Fibroblast of skin of abdomen (primary cell): Measurements from ENCODE around the gene TRPM2.
"Not testable (repeated sequence)": the region's sequence is repeated elsewhere in the genome, so short reads cannot be mapped to it uniquely, and the experiment has no call there.

Source experiments
- DNase-seq: peaks from one replicate; pipeline ENCODE4 v3.0.0-alpha.2; 2013

TRPM2 gene

DNA sequence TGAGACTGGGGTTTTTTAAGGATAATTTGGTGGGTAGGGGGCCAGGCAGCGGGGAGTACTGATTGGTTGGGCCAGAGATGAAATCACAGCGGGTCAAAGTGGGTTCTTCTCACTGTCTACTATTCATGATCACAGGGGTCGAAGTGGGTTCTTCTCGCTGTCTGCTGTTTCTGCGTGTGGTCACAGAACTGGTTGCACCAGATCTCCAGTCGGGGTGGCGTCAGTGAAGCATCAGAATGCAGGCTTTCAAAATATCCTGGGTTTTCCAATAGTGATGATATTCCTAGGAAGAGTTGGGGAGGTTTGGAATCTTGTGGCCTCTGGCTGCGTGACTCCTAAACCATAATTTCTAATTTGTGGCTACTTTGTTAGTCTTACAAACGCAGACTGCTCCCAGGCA lies 45.1 kb downstream of the TRPM2 start:
- no peak for DNase-seq

DNA sequence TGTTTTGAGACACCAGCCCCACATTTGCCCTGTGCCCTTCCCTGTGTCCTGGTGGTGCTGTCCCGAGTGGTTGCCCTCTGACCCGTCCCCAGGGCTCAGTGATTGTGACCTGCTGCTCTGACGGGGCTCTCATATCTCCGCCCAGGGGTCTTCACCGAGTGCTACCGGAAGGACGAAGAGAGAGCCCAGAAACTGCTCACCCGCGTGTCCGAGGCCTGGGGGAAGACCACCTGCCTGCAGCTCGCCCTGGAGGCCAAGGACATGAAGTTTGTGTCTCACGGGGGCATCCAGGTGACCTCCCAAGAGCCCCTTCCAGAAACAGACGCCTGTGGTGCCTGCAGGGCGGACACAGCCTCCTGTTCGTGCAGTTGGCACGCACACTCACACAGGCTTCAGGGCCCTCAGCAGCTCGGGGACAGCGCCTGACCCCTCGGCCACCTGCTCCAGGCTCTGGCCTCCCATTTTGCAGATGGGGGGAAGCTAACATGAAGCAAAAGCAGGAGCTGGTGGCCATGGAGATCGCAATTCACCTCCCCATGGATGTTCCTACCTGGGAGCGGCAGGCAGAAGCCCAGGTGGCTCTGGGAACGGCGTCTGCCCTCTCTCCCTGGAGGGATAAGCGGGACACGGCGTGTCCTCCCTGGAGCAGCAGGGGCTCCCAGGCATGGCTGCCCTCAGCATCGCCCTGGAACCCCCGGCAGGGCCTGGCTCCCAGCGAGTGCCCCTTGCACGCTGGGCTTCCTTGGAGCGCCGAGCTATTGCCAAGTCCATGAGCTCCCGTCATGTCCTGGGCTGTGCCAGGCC lies 45.9 kb downstream of the TRPM2 start:
- no peak for DNase-seq

DNA sequence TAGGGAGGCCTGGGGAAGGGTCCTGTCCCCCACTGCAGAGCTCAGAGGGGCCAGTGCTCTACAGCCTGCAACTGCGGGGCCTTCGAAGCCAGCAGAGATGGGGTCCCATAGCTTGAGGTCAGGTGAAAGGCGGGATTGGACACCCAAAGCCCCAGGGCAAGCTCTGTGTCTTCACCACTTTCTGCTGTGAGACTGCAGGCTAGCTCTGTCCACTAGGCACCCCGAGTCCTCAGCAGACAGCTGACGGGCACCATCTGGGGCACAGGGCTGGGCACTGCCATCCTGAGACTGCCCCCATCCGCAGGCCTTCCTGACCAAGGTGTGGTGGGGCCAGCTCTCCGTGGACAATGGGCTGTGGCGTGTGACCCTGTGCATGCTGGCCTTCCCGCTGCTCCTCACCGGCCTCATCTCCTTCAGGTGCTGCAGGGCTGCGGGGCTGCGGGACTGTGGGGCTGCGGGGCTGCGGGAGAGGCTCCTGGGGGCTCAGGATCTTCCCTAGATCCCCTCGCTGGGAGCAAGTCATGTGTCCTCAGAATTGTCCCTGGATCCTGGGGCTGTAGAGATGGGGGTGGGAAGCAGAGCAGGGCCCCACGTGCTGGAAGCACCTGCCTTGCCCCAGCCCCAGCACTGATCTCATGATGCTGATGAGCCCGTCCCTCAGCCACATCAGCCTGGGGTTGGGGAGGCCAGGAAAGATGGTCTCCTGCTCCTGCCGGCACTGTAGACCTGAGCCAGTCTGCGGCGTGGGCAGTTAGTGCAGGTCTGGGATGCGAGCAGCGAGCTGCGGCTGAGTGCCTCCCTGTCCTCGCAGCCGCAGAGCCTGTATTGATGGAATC lies 46.8 kb downstream of the TRPM2 start:
- no peak for DNase-seq

DNA sequence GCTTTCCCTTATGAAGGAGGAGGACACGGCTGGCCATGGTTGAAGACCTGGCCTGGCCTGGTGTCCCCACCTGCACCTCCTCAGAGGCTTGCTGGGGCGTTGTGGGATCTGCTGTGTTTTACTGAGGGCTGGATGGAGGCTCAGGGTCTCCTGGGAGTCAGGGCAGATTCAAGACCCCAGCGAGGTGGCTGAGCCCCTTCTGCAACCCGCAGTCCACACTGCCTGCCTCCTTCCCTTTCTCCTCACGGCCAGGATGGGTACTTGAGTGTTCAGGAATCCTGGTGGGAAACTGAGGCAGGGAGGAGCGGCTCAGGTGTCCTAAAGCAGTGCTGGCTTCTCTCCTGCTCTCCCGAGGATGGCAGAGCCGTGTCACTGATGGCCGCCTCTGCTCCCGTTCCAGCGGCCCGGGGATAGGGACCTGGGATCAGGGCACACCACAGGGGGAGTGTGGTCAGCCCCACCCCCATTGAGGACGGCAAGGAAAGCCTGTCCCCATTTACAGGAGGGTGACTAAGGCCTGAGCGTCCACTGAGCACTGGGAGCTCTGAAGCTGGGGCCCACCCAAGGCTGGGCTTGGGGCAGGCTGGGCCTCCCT lies 47.5 kb downstream of the TRPM2 start:
- no peak for DNase-seq

DNA sequence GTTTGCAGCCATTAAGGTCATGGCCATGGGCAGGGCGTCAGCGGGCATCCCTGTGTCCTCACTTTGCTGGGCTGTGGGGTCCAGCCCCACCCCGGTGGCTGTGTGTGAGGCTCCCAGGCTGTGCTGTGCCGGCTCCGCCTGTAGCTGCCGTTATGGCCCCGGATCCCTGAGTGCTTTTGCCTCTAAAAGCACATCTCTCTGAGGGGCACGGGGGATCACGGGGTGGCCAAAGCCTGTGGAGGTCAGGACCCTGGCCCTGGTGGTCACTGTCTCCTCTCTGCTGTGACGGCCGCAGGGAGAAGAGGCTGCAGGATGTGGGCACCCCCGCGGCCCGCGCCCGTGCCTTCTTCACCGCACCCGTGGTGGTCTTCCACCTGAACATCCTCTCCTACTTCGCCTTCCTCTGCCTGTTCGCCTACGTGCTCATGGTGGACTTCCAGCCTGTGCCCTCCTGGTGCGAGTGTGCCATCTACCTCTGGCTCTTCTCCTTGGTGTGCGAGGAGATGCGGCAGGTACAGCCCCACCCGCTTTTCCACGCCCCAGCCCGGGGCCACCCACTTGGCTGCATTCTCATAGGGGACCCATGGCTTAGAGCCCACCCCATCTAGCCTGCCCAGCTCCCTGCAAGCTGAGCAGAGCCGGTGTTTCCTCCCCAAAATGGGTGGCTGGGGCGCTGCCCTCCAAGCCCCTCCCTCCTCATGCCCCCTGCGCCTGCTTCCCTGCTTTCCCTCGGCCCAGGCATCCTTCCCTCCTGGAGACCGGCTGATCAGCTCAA lies 48.2 kb downstream of the TRPM2 start:
- no peak for DNase-seq

DNA sequence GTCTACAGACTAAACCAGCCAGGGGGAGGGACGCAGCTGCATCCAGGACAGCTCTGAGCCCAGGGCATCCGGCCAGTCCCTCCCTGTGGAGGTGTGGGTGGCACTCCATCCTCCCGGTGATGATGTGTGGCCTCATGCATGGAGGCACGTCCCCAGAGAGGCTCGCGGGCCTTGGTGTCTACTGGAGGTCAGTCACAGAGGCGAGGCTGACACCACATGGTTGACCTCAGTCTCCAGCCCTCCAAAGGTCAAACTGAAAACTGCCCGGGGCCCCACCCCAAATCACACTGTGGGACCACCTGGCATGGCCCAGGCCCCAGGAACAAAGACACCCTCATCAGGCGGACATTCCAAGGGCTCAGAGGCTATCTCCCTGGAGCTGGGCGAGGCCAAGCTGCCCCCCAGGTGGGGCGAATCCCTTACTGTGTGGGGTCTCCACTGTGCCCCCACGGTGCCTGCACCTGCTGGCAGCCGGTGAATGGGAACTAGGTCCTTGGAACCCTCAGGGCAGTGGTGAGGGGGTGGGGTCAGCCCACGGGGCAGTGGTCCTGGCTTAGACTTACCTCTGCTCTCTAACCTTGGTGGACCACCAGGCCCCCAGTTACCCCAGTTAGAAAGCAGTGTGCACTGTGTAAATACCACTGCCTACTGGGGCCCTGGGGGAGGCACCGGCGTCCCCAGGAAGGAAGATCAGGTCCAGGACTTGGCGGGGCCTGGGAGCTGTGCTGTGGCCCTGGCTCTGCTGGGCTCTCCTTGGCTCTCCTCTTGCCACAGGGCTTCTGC lies 49.1 kb downstream of the TRPM2 start:
- no peak for DNase-seq

DNA sequence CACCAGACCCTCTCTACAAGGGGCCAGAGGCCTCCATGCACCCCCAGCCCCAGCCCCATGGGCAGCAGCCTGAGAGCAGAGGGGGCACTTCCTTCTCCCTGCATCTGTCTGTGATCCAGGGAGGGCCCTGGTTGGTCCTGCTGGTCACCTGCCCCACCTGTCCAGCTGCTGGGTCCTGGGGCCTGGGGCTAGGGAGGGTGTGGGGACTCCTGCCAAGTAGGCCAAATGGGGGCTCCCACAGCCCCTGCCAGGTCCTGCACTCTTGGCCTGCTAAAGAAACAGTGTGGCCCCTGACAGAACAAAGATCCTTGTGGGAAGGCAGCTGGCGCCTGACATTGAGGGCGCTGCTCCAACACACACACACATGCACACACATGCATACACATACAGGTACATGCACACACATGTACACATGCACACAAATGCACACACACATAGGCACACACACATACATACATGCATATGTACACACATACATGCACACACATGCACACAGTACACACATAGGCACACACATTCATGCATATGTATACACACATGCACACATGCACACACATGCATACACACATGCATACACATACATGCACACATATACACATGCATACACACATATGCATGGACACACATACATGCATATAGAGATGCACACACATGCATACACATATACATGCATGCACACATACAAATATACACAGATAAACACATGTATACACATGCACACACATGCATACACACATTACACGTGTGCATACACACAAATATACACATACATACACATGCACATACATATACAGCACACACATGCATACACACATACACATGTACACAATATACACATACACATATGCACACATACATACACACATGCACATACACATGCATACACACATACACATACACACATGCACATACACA lies 49.9 kb downstream of the TRPM2 start:
- DNase-seq, result no peak

DNA sequence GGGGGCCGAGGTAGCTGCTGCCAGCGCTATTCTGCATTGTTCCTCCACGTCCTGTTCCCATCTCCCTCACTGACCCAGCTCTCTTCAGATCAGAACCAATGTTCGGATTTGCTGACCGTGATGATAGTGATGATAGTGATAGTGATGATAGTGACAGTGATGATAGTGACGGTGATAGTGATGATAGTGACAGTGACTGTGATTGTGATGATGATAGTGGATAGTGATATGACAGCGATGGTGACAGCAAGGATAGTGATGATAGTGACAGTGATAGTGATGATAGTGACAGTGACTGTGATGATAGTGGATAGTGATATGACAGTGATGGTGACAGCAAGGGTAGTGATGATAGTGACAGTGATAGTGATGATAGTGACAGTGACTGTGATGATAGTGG lies 51.1 kb downstream of the TRPM2 start:
- DNase-seq, result not testable (repeated sequence)

DNA sequence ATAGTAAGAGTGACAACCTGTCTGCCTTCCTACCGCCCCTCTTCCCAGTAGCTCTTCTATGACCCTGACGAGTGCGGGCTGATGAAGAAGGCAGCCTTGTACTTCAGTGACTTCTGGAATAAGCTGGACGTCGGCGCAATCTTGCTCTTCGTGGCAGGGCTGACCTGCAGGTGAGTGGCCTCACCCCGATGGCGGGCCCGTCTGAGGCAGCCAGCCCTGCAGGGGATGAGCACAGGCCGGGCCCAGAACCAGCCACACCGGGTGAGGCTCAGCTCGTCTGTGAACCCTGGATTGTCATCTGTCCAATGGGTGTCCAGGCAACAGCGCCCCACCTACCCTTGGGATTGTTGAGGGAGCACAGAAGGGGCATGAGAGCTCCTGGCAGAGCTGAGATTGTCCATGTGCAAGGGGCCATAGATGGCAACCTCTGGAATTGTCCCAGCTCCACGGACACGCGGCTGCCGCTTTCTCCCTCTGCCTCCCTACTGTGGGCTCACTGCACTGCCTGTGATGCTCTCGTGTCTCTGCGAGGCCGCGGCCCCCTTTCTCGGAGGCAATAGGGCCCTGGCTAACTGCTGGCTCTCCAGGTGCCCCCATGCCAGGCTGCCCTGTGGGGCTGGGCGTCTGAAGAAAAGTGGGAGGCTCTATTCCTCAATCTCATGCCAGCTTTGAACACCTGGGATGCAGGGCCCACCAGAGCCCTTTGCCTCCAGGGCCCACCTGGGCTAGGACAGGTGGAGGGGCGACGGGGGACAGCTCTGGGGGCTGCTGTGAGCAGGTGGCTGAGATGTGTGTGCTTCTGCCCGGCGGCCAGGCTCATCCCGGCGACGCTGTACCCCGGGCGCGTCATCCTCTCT lies 51.9 kb downstream of the TRPM2 start:
- no peak for DNase-seq

DNA sequence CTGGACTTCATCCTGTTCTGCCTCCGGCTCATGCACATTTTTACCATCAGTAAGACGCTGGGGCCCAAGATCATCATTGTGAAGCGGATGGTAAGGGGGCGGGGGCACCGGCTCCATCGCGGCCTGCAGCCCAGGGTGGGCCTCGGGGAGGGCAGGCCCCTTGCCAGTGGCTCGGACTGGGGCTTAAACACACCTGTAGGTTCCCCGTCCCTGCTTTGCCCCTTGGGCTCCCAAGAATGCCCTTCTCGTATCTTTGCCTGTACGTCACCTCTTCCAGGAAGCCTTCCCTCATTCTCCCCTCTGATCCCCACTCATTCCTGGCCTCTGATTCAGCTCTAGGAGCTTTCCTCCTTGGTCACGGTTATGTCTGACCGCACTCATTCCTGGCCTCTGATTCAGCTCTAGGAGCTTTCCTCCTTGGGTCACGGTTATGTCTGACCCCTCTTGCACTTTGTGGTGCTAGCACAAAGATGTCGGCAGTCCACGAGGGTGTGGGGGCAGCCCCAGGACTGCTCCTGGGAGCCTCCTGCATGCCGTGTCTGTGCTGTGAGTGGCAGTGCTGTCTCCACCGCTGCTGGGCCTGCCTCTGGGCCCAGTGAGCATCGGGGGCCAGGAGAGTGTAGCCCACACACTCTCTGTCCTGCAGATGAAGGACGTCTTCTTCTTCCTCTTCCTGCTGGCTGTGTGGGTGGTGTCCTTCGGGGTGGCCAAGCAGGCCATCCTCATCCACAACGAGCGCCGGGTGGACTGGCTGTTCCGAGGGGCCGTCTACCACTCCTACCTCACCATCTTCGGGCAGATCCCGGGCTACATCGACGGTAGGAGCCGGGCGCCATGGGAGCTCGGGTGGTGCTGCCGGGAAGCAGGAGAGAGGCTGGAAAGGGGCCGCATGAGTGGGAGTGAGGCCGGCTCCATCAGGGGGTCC lies 52.8 kb downstream of the TRPM2 start:
- DNase-seq, result peak; percentile 8

DNA sequence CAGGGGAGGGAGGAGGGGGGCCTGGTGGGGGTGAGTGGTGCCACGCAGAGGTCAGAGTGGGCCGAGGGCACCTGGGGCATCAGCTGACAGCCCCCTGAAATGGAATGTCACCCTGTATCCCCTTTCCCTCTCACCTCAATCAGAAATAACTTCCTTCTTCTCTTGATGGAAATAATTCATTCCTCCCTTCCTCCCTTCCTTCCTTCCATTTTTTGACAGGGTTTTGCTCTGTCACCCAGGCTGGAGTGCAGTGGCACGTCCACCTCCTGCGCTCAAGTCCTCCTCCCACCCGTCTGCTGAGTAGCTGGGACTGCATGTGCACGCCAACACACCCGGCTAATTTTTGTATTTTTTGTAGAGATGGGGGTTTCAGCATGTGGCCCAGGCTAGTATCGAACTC lies 53.5 kb downstream of the TRPM2 start:
- no peak for DNase-seq

DNA sequence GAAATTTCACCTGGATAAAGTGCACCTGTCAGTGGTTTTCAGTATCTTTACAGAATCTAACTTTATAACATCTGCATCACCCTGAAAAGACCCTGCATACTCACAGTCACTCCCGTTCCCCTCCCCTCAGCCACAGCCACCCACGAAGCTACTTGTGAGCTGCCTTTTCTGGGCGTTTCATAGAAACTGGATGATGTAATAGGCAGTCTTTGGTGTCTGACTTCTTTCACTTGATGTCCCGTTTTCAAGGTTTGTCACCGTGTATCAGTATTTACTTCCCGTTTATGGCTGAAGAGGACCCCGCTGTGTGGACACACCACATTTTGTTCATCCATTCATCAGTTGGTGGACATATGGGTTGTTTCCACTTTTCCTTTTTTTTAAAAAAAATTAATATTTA lies 54.1 kb downstream of the TRPM2 start:
- no peak for DNase-seq

- no peak for DNase-seq
These were observed 54.8 kb downstream of the TRPM2 start for GRCh38 chr21:44408226-44408625.

- DNase-seq, result no peak
These were observed 60.3 kb downstream of the TRPM2 start for GRCh38 chr21:44413566-44414290.

DNA sequence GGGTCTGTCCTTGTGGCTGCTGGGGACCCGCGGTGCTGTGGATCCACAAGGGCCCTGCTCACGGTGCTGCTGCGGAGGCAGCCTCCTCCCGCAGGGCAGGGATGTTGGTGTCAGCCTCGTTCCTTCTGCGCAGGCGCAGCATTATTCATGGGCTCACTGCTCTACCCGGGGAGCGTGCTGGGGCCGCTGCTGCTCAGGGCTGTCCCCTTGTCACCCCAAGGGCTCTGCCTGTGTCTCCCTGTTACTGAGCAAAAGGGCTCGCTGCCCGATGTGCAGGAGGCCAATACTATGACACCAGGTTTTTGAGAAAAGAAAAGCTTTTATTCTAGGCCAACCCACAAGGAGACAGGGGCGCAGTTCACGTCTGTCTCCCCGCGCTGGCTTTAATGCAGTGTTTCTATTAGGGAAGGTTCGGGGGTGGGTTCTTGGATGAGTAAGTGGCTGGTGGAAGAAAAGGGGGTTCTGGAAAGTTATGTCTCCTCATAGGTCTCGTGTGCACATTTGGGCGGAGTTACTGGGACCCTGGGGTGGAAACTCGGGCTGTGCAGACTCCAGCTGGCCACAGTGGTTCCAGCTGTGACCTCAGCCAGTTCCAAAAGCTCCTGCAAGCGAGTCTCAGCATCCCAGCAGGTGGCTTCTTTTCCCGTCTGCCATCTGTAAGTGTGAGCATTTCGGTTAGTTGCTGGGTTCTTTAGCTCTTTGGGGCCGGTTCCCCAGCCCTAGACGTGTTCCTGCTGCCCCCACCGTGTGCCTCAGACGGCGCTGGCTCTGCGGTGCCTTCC lies 61.1 kb downstream of the TRPM2 start:
- no peak for DNase-seq

DNA sequence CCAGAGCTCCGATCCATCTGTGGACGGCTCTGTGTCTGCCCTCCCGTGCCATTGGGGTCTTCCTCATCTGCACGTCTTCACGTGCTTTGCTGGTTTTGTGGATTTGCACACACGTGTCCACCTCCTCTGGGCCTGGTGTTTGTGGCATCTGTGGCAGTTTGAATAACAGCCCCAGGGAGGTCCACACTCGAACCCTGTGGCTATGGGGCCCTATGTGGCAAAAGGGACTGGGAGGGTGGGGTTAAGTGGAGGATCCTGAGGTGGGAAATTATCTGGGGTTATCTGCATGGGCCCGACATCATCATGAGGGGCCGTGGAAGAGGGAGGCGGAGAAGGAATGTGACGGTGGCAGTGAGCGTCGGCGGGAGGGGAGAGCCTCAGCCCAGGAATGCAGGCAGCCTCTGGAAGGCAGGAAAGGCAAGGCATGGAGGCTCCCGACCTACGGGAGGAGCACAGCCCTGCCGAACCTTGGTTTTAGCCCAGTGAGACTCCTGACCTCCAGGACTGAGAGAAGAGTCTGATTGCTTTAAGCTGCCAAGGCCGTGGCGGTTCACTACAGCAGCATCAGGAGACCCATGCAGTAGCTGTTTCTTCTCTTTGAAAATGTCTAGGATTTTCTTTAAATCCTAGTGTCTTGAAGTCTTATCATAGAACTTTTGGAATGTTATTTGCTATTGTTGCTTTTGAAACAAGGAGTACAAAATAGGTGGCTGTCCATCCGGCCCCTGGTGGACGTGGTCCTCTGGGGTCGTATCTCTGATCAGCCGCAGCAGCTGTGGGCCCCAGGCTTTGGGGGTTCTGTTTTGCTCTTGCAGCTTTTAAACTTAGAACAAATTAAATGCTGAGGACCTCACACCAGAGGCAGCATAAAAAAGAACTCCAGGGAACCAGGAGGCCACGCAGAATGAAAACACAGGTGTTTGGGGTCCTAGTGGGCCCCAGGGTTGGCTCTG lies 61.9 kb downstream of the TRPM2 start:
- no peak for DNase-seq
